Kasumi-1 (cell line): ENCODE data around the gene MYH14.

Source experiments
- DNase-seq, 2 experiments: peaks; one replicate each; lab custom pipeline; 2025; lab: John Stamatoyannopoulos, UW

Gene MYH14

GRCh38 chr19:50290775-50291174 lies 87.4 kb downstream of the MYH14 start:
- no peak for DNase-seq

DNA sequence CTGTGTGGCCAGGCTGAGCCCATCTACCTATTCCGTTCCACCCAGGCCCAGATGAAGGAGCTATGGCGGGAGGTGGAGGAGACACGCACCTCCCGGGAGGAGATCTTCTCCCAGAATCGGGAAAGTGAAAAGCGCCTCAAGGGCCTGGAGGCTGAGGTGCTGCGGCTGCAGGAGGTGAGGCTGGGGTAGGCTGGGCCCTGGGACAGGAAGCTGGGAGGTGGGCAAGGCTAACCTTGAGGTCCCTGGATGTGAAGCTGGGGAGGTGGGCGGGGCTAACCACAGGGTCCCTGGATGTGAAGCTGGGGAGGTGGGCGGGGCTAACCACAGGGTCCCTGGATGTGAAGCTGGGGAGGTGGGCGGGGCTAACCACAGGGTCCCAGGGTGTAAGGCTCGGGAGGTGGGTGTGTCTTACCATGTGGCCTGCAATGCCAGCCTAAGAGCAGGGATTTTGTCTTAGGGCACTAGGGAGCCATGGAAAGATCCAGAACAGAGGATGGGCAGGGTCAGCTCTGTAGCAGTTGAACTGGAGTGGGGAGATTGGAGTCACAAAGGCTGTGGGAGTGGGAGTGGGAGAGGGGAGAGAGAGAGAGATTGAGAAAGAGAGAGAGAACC lies 88.9 kb downstream of the MYH14 start:
- no peak for DNase-seq

DNA sequence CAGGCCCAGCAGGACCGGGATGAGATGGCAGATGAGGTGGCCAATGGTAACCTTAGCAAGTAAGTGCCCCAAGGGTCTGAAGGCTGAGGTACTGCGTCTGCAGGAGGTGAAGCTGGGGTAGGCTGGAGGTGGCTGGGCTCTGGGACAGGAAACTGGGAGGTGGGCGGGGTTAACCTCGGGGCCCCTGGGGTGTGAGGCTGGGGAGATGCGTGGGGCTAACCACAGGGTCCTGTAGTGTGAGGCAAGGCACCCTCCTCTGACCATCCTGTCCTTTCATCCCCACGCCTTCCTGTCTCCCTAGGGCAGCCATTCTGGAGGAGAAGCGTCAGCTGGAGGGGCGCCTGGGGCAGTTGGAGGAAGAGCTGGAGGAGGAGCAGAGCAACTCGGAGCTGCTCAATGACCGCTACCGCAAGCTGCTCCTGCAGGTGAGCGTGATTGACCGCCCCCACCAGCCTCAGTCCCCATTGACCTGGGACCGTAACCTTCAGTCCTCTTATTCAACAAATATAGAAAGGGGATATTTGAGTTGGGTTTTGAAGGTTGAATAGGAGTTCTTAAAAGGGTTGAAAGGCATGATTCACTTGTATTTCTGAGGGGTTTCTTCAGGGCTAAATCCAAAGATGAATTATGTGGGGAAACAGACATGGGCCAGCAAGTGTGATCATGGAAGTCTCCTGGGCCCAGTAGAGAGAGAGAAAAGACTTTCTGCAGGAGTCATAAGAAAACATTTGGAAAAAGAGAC lies 90.0 kb downstream of the MYH14 start:
- DNase-seq, result no peak

DNA sequence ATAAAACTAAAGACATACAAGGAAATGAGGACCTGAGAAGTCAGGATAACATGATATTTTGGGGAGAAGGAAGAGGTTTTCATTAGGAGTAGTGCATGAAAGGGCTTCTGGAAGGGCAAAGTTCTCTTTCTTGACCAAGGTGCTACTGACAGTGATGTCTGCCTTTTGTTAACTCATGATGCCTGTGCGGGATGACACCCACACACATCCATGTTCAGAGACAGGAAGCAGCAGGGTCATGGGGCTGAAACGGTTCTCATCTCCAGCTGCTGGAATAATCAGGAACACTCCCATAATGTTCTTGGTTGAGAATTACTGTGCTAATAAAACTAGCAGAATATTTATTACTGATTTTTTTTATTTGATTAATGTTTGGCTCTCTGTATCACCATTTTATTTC lies 96.6 kb downstream of the MYH14 start:
- no peak for DNase-seq

GRCh38 chr19:50300814-50301606 lies 97.6 kb downstream of the MYH14 start:
- no peak for DNase-seq

DNA sequence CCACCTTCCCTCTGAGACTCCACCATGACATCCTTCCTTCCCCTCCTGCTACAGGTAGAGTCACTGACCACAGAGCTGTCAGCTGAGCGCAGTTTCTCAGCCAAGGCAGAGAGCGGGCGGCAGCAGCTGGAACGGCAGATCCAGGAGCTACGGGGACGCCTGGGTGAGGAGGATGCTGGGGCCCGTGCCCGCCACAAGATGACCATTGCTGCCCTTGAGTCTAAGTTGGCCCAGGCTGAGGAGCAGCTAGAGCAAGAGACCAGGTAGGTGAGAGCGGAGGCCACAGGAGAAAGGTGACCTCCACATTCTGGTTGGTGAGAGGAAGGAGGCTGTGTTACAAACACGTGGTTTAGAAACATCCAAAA lies 98.2 kb downstream of the MYH14 start:
- DNase-seq, result no peak

DNA sequence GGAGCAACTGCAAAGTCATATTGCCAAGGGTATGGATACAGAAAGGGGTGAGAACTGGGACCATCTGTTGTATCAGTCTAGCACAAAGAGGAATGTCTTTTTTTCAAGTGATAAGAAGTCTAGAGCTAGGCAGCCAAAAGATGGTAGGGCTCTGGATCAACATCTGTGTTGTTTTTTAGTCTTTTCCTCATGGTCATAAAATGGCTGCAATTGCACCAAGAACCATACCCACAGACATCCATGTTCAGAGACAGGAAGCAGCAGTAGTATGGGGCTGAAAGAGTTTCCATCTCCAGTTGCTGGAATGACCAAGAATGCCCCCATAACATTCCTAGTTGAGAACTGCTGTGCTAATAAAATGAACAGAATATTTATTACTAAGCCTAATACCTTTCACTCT lies 100.1 kb downstream of the MYH14 start:
- DNase-seq, result no peak

- no peak for DNase-seq
Measured at GRCh38 chr19:50308991-50309390, 105.6 kb downstream of the MYH14 start.

DNA sequence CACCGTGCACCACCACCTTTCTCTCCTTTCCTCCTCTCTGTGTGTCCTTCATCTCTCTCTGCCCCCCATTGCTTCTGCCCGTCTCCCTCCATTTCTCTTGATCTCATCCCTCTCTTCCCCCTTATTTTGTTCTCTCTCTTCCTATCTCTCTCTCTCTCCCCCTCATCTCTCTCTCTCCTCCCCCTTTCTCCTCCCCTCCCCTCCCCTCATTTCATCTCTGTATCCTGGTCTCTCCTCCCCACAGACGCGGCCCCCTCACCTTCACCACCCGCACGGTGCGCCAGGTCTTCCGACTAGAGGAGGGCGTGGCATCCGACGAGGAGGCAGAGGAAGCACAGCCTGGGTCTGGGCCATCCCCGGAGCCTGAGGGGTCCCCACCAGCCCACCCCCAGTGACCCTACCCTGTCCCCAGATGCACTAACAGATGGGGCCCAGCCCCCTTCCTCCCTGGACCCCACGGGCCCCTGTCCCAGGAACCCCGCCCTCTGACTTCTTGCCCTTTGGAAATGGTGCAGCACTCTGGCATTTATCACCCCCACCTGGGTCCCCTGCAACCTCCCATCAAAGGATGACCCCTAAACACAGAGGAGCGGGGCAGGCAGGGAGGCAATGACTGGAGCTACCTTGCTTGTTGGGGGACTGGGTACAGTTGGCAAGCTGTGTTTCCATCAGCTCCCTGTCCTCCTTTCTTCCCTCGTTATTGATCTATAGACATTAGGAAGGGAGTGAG lies 106.1 kb downstream of the MYH14 start:
- no peak for DNase-seq

DNA sequence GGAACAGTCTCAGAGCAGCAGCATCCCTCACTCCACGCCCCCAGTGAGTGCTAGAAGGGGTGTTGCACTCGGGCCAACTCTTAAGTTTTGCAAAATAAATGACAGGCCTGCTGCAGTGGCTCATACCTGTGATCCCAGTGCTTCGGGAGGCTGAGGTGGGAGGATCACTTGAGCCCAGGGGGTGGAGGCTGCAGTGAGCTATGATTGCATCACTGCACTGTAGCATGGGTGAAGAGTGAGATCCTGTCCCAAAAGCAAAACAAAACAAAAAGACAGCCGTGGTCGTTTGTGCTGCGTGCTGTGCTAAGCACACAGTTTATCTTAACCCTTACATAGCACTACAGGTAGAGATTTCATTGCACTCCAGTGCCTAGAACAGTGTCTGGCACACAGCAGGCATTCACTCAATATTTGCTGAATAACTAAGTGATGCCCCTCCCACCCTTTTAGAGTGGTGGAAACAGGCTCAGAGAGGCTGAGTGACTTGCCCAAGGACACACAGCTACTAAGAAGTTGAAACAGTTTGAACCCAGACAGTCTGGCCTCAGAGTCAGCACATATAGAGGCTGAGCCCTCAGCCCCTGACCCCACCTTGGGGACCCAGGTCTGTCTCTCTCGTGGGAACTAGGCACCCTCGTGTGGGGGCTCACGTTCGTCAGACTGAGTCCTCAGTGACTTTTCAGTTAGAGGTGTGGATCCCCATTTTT lies 107.5 kb downstream of the MYH14 start:
- no peak for DNase-seq

- no peak for DNase-seq
Measured at GRCh38 chr19:50311723-50312635, 108.6 kb downstream of the MYH14 start.

- no peak for DNase-seq
Measured at GRCh38 chr19:50312967-50313811, 109.8 kb downstream of the MYH14 start.

DNA sequence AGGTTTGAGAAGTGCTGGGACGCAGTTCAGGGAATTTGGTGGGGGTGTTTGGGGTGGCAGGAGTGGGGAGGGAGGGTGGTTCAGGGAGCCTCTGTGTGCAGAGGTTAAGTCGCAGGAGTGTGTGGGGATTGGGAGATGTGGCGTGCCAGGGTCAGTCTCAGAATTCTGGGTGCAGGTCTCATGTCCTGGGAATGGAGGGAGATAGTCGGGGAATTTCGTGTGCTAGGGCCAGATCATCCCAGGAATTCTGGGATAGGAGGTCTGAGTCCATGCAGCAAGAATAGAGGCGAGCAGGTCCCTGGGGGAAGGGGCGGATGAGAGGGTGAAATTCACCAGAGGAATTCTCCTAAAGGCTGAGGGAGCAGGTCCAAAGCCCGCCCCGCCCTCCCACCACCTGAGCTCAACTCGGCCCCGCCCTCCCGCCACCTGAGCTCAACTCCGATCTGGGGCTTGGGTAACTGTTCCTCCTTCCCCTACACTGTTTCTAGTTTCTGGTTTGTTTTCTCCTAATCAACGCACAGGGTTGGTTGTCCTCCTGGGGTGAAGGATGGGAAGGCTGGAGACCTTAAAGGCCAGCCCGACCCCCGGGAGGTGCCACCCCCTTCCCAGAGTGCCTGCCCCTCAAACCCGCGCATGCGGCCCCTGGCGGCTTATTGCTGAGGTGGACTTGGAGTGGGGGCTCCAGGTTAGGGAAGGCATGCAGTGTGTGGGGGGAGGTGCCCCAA lies 110.6 kb downstream of the MYH14 start:
- DNase-seq, result no peak

DNA sequence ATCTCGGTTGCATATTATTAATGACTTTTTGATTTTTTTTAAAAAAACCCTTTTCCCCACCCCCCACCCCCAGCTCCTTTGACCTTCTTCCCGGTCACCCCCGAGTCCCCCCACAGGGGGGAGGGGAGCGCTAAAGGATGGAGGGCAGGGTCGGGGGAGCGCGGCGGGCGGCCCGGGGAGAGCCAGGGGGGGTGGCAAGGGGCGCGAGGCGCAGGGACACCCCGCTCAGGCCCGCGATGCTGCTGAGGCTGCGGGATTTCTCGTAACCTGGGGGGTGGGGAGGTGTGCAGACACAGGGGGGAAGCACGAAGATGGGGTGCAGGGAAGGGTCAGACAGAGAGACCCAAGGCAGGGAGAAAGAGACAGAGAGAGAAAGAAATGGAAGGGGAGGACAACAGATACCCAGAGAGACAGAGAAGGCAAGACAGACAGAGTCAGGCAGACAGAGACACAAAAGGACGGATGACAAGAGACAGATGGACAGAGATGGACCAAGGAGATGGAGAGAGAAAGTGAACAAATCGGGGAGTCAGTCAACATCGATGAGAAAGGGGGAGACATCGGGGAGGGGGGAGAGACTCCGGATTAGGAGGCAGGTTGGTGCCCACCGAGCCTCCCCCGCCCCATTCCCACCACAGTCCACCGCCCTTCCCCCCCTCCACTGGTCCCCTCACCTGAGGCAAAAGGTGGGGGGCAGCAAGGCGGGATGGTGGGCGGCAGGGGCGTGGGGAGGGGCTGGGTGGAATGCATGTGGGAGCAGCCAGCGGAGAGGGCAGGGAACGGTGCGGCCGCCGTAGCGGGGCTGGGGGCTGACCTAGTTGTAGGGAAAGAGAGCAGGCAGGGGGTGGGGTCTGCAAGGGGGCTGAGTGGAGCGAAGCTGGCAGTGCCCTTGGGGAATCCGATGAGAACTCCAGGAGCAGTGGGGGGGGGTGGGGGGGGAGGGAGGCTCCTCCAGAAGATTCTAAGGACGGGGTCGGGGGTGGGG lies 111.6 kb downstream of the MYH14 start:
- DNase-seq, result no peak

GRCh38 chr19:50315773-50316448 lies 112.5 kb downstream of the MYH14 start:
- no peak for DNase-seq

GRCh38 chr19:50317115-50317514 lies 113.7 kb downstream of the MYH14 start:
- no peak for DNase-seq

DNA sequence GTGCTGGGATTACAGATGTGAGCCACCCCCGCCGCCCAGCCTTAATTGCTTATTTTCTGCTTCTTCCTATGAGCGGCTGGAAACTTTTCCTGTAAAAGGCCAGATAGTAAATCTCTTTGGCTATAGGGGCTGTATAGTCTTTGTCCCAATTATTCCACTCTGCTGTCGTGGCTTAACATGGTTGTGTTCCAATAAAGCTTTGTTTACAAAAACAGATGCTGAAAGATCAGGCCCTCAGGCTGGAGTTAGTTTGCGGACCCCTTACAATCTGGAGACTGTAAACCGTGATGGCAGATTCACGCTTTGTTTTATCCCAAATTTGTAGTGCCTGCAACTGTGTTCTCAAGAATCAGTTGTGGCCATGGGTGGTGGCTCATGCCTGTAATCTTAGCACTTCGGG lies 115.0 kb downstream of the MYH14 start:
- no peak for DNase-seq
